Suppressor macrophage (primary cell): Measurements from ENCODE around the gene CAPN8.
"Not testable (repeated sequence)": the region's sequence is repeated elsewhere in the genome, so short reads cannot be mapped to it uniquely, and the experiment has no call there.

Experiments used
- DNase-seq, 4 experiments: peaks; one replicate each; pipeline ENCODE4 v3.0.0-alpha.2; 2020 to 2022

CAPN8 gene

GRCh38 chr1:223525546-223525945 is 140.0 kb downstream of the CAPN8 start:
- DNase-seq: no peak

DNA sequence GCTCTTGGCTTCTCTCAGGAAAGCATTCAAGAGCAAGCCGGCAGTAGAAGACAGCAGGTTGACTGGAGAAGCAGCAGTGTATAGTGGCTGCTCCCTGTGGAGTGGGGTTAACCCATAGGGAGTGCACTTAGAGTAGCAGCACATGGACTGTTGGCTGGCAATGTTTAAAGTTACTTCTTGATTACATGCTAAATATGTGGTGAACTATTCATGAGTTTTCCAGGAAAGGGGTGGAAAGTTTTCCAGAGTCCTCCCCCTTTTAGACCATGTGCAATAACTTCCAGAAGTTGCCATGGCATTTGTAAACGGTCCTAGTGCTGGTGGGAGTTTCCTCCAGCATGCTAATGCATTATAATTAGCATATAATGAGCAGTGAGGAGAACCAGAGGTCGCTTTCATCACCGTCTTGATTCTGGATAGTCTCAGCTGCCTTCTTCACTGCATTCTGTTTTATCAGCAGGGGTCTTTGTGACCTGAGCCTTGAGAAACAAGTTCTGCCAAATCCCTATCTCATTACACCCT is 140.5 kb downstream of the CAPN8 start:
- DNase-seq: no peak

GRCh38 chr1:223521150-223521549 is 144.4 kb downstream of the CAPN8 start:
- no peak for DNase-seq

DNA sequence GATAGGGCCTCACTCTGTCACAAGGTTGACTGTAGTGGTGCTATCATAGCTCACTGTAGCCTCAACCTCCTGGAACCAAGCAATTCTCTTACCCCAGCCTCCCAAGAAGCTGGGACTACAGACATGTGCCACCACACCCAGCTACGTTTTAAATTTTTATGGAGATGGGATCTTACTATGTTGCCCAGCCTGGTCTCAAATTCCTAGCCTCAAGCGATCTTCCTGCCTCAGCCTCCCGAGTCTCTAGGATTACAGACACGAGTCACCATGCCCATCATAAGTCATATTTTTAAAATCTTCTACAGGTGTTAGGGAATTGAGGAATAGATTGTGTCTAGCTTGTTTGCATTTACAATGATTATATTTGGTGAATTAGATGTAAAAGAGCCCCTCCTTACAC is 145.3 kb downstream of the CAPN8 start:
- no peak for DNase-seq

DNA sequence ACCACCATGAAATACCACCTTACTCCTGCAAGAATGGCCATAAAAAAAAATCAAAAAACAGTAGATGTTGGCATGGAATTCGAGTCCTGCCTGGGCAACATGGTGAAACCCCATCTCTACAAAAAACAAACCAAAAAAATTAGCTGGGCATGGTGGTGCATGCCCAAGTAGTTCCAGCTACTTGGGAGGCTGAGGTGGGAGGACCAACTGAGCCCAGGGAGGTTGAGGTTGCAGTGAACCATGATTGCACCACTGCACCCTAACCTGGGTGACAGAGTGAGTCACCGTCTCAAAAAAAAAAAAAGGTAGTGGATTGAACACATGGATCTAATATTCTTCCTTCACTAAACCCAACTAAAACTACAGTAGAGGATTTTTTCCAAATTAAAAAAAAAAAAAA is 146.4 kb downstream of the CAPN8 start:
- DNase-seq: no peak

DNA sequence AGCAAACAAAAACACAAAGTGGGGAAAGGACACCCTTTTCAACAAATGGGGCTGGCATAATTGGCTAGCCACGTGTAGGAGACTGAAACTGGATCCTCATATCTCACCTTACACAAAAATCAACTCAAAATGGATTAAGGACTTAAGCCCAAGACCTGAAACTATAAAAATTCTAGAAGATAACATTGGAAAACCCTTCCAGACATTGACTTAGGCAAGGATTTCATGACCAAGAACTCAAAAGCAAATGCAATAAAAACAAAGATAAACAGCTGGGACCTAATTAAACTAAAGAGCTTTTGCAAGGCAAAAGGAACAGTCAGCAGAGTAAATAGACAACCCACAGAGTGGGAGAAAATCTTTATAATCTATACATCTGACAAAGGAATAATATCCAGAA is 146.9 kb downstream of the CAPN8 start:
- not testable (repeated sequence) for DNase-seq

DNA sequence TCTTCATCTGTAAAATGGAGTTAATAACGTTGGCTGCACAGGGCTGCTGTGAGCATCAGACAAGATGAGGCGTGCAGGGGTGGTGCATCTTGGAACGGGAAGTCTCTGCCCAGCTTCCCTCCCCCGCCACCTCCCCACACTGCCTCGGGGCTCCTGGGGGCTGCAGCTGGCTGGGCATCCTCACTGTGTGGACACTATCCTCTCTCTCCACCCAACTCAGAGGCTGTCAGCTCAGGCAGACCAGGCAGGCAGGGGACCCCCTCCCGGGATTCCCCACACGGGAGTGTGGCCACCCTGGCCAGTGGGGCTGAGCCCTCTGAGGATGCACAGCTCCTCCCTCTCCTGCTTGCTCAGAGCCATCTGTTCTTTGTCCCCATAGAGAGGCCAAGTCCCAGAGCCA is 149.6 kb downstream of the CAPN8 start:
- no peak for DNase-seq

GRCh38 chr1:223515421-223515820 is 150.1 kb downstream of the CAPN8 start:
- DNase-seq: no peak

GRCh38 chr1:223514644-223515043 is 150.9 kb downstream of the CAPN8 start:
- no peak for DNase-seq

DNA sequence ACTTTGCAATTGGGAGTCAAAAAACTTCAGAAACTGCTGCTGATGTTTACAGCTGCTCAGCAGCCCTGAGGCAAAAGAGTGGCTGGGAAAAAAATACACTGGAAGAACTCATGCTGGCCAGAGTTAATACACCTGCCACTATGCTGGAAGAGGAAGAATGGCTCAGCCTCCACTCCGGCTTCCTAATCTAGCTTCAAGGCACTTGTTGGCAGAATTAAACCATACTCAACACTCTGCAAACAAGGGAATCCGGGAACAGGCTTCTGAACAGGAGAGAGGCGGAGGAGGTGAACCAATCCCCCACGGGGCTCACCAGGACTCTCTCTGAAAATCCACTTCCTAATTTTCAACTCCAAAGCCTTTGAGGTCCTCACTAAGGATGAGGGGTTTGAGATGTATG is 152.2 kb downstream of the CAPN8 start:
- no peak for DNase-seq

DNA sequence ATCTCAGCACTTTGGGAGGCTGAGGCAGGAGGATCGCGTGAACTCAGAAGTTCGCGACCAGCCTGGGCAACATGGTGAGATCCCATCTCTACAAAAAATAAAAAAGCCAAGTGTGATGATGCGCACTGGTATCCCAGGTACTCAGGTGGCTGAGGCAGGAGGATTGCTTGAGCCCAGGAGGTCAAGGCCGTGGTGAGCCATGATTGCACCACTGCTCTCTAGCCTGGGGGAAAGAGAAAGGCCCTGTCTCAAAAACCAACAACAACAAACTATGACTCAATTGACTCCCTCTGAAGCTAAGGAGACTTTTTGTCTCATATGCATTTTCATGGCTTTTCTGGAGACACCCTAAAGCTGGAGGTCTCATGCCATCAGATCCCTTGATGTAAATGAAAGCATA is 153.4 kb downstream of the CAPN8 start:
- no peak for DNase-seq

DNA sequence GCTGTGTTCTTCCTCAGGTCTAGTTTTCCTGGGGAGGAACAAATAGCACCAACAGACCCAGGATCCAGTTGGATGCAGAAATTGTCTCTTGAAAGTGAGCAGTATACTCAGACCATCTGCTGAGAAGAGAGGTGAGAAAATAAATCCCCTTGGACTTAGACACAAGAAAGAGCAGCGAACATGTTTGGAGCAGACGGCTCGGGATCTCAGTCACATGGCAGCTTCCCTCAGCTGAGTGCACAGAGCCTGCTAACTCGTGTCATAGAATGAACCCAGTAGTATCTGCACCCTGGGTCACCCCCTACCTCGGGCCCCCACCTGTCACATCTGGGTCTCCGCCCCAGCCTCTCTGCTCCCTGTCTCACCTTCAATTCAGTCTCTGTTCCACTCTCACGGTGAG is 156.7 kb downstream of the CAPN8 start:
- no peak for DNase-seq

DNA sequence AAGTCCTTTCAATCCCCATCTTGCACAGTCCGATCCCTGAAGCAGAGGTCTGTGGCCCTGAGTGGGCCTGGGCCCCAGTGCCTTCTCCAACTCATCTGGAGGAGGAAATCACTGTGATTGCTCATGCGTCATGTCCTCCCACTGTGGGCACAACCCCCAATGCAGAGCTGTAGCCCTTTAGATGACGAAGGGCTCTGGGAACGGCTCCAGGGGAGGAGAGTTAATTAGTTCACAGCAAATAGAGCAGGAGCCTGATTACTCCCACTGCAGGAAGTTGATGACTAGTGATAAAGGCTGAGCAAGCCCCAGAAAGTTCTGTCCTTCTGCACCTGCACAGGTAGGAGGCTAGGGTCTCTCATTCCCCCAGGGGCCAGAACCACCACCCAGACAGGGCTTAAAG is 160.8 kb downstream of the CAPN8 start:
- peak in 1 of 4 experiments; percentile 14 for DNase-seq

- no peak for DNase-seq
Measured at GRCh38 chr1:223503348-223503747, 162.2 kb downstream of the CAPN8 start.

DNA sequence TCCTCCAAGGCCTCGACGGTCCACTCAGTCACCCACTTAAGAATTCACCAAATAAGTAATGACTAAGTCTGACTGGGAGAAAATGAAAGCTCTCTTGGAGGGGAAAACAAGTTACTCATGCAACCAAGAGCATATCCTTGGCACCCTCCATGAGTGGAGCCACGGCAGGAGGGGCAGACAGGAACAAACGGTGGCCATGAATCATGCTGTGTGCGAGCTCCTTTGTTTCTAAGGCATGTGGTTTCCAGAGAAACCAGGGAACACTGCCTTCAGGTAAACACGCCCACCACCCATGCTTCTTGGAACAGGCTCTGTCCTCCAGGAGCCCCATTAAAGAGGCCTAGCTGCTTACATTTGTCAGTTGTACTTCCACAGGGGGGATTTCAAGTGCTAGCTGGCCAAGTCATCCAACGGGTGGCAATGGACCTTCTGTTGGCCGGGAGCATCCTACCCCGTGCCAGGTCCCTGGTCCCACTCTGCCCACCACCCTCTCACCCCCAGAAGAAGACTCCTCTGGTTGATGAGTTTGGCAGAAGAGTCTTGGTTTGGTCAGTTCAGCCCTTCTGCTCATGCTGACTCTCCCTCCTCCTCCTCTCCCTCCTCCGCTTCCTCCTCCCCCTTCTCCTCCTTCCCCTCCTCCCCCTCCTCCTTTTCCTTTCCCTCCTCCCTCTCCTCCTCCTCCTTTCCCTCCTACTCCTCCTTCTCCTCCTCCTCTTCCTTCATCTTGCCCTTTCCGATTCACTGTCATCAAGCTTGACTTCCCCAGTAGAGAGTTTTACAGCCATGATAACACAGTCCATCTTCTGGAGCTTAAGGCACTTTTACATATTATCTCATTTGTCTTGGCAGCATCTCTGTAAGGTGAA is 164.7 kb downstream of the CAPN8 start:
- DNase-seq: no peak

DNA sequence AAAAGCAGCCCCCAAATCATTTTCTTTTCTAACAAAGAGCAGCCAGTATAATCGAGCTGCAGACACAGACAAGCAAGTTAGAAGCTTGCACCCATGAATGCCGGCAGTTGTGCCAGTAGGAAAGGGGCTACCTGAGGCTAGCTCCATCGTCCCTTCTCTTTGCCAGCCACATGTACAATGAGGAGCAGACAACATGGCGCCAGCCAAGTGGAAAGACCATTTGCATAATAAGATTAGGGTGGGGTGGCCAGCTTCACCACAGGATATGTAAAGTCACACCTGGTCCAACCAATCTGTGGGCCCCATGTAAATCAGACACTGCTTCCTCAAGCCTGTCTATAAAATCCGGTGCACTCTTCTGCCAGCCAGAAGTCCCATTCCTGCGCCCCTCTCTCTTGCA is 168.6 kb downstream of the CAPN8 start:
- DNase-seq: no peak

GRCh38 chr1:223494926-223495645 is 170.4 kb downstream of the CAPN8 start:
- no peak for DNase-seq

DNA sequence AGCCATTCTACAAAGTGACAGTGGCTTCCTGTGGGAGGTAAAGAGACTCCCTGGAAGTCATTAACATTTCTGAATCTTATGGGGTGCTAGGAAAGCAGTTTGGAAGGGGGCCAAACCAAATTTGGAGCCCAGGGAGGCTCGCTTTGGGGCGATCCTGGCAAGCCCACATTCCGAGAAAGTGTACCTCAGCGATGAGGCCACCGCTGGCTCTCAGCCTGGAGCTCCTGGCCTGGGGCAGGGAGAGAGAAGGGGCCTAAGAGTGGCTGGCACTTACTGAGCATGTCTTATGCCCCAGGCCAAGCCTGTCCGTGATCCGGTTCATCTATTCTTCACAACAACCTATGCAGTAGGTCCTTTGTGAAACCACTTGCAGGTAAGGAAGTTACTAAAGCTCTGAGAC is 173.5 kb downstream of the CAPN8 start:
- no peak for DNase-seq
